ENCODE data around the gene ATRX. TPM values are rescaled to one million over a fixed set of nuclear protein-coding genes. Genes with fewer than 3 reads are reported as not detected.

Gene ATRX
- total and polyA plus RNA-seq, 2 donors (not counting 3 experiments of a cell fraction or from before 2014, with no cell fraction given), result 23.5 to 101 TPM

DNA sequence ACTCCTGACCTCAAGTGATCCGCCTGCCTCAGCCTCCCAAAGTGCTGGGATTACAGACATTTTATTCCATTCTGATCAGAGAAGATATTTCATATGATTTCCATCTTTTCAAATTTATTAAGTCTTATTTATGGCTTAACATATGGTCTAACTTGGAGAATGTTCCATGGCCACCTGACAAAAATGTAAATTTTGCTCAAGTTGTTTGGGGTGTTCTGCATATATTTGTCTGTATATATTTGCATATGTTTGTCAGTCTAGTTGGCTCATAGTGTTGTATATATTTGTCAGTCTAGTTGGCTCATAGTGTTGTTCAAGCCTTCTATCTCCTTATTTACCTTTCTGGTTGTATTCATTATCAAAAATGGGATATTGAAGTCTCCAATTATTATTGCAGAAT lies 16.2 kb upstream of the ATRX start:
- Histone ChIP-seq H3K4me1 (ENCODE audit: control insufficient read depth, extremely low read depth, insufficient read depth, low read length) (no peaks in the 10 kb centered on the region), H3K27me3 (ENCODE audit: control insufficient read depth in 2 of 2, insufficient read depth in 2 of 2, low read length in 2 of 2) (no peaks in the 10 kb centered on the region), H3K27ac (ENCODE audit: insufficient read depth, low read depth, low read length) (no peak overlapping the region), H3K9me1 (replicated peaks; ENCODE audit: control insufficient read depth, extremely low read depth, insufficient read depth, low read length) (no peaks in the 10 kb centered on the region), H3K4me3 (replicated peaks in 1 of 3; ENCODE audit: insufficient read depth in 1 of 3, low read depth in 1 of 3, low read length in 3 of 3) (no peak overlapping the region), H4K20me1 (replicated peaks; ENCODE audit: control insufficient read depth, extremely low read depth, insufficient read depth, low read length) (no peaks in the 10 kb centered on the region), H3K36me3 (ENCODE audit: control insufficient read depth in 2 of 2, extremely low read depth in 1 of 2, insufficient read depth in 2 of 2, low read length in 2 of 2) (no peaks in the 10 kb centered on the region), H3K9ac (replicated peaks; ENCODE audit: extremely low read depth, insufficient read depth, low read length) (no peak overlapping the region), H3K79me2 (ENCODE audit: control insufficient read depth, insufficient read depth, low read length) (no peaks in the 10 kb centered on the region), H2AFZ (ENCODE audit: low read depth, low read length) (no peak overlapping the region), H3K9me3 (replicated peaks; ENCODE audit: control insufficient read depth, insufficient read depth, low read length) (no peaks in the 10 kb centered on the region), H3K4me2 (ENCODE audit: insufficient read depth, low read length) (no peak overlapping the region)
- intact Hi-C loops (cut with micrococcal nuclease) (no loop called here), dilution Hi-C loops (cut with MboI; ENCODE audit: extremely low pct_ligation_motif_present, low sequenced_read_pairs) (no loop called here)
- DNase-seq (ENCODE audit: low read depth, low spot score), result no peak
- ChIA-PET POLR2A (no interaction called here), CTCF (no interaction called here)
- no TSS peak for BruUV-seq (replicated peaks)
- TF ChIP-seq EZH2 (IDR thresholded peaks at IDR 0.05; ENCODE audit: borderline replicate concordance, low read depth, low read length, severe bottlenecking) (no peak), FOS (IDR thresholded peaks at IDR 0.05; ENCODE audit: borderline replicate concordance, insufficient read depth, low read length) (no peak), POLR2A (IDR thresholded peaks at IDR 0.05; ENCODE audit: low read depth, low read length) (no peak), GATA2 (IDR thresholded peaks at IDR 0.05; ENCODE audit: insufficient read depth, insufficient read length, low read depth, low read length) (no peak), JUN (IDR thresholded peaks at IDR 0.05; ENCODE audit: borderline replicate concordance, insufficient read depth, insufficient read length, low read depth) (no peak)
- FAIRE-seq, result peak; percentile 47

DNA sequence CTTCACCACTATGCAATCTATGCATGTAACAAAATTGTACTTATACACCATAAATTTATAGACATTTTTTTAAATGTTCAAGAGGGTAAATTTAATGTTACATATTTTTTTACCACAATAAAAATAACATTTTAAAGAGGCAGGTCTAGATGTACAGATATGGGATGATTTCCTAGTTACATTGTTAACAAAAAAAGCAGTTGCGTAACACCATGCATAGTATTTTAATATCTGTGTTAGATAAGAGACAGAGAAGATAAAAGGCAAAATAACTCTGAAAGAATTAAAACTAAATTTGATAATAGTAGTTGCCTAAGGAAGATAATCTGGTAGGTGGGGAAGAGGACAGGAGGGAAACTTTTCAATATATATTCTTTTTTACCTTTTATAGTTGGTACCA lies 9.1 kb upstream of the ATRX start:
- BruUV-seq (replicated peaks), result no TSS peak
- H3K9ac ChIP-seq (replicated peaks; ENCODE audit: extremely low read depth, insufficient read depth, low read length), result no peak overlapping the region
- H3K27me3 ChIP-seq (ENCODE audit: control insufficient read depth in 2 of 2, insufficient read depth in 2 of 2, low read length in 2 of 2), result no peaks in the 10 kb centered on the region
- H3K9me1 ChIP-seq (replicated peaks; ENCODE audit: control insufficient read depth, extremely low read depth, insufficient read depth, low read length), result no peaks in the 10 kb centered on the region
- H3K36me3 ChIP-seq (ENCODE audit: control insufficient read depth in 2 of 2, extremely low read depth in 1 of 2, insufficient read depth in 2 of 2, low read length in 2 of 2), result no peaks in the 10 kb centered on the region
- no peak overlapping the region for H3K4me3 ChIP-seq (replicated peaks in 1 of 3; ENCODE audit: insufficient read depth in 1 of 3, low read depth in 1 of 3, low read length in 3 of 3)
- no peaks in the 10 kb centered on the region for H3K79me2 ChIP-seq (ENCODE audit: control insufficient read depth, insufficient read depth, low read length)
- H3K27ac ChIP-seq (ENCODE audit: insufficient read depth, low read depth, low read length), result no peak overlapping the region
- intact Hi-C loops (cut with micrococcal nuclease), result no loop called here
- no peak overlapping the region for H2AFZ ChIP-seq (ENCODE audit: low read depth, low read length)
- H3K4me2 ChIP-seq (ENCODE audit: insufficient read depth, low read length), result no peak overlapping the region
- no peak for TF ChIP-seq MYC (IDR thresholded peaks at IDR 0.05; ENCODE audit: low read depth, low read length)
- no peak for TF ChIP-seq GATA2 (IDR thresholded peaks at IDR 0.05; ENCODE audit: insufficient read depth, insufficient read length, low read depth, low read length)
- TF ChIP-seq POLR2A (IDR thresholded peaks at IDR 0.05; ENCODE audit: low read depth, low read length), result no peak
- TF ChIP-seq, protein P1, sequence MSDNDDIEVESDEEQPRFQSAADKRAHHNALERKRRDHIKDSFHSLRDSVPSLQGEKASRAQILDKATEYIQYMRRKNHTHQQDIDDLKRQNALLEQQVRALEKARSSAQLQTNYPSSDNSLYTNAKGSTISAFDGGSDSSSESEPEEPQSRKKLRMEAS (IDR thresholded peaks at IDR 0.05; ENCODE audit: insufficient read depth, insufficient read length), result no peak
- TF ChIP-seq EZH2 (IDR thresholded peaks at IDR 0.05; ENCODE audit: borderline replicate concordance, low read depth, low read length, severe bottlenecking), result no peak
- TF ChIP-seq FOS (IDR thresholded peaks at IDR 0.05; ENCODE audit: borderline replicate concordance, insufficient read depth, low read length), result no peak
- FAIRE-seq (no peak), DNase-seq (ENCODE audit: low read depth, low spot score) (no peak)
- ChIA-PET POLR2A (no interaction called here), CTCF (no interaction called here)
- dilution Hi-C loops (cut with MboI; ENCODE audit: extremely low pct_ligation_motif_present, low sequenced_read_pairs), result no loop called here
- no peaks in the 10 kb centered on the region for H4K20me1 ChIP-seq (replicated peaks; ENCODE audit: control insufficient read depth, extremely low read depth, insufficient read depth, low read length)
- H3K4me1 ChIP-seq (ENCODE audit: control insufficient read depth, extremely low read depth, insufficient read depth, low read length), result no peaks in the 10 kb centered on the region
- H3K9me3 ChIP-seq (replicated peaks; ENCODE audit: control insufficient read depth, insufficient read depth, low read length), result no peaks in the 10 kb centered on the region
